Subcutaneous adipose tissue (tissue), 4 donors: Measurements from ENCODE around the gene SLC39A7. TPM values are rescaled to one million over a fixed set of nuclear protein-coding genes. Genes with fewer than 3 reads are reported as not detected.

Experiments used
- total RNA-seq, 4 donors: library from RNA; depleted of rRNA; stranded (reverse); fragments of >200 nt; gene quantifications; one replicate each; pipeline ENCODE4 v1.1.0, GENCODE V29; 2016
- TF ChIP-seq, protein P1 (sequence below): fragments of 450-650 bp; IDR thresholded peaks from one replicate; pipeline ENCODE4 v1.5.1; 2016; ENCODE audit warnings: low read depth, mild to moderate bottlenecking, control low read depth, antibody characterized with exemption, moderate library complexity

SLC39A7 gene
- total RNA-seq, 4 donors from 2014 or later, result 49.0 to 54.9 (median 52.5) TPM

DNA sequence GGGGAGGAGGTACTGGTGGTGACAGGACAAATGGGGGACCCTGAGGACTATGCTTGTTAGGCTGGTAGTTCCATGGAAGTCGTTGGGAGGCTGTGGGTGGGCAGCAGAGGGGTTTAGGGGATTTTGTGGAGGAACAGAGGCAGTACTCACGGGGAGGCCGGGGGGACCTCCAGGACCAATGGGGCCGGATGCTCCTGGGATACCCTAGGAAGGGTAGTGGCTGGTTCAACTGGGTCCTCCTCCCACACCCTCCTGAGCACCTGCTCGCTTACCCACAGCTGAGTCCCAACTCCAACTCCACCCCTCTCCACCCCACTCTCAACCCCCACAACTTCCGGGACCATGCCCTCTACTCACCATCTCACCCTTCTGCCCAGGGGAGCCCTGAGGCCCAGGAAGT is 34.3 kb upstream of the SLC39A7 start:
- TF ChIP-seq, protein P1, sequence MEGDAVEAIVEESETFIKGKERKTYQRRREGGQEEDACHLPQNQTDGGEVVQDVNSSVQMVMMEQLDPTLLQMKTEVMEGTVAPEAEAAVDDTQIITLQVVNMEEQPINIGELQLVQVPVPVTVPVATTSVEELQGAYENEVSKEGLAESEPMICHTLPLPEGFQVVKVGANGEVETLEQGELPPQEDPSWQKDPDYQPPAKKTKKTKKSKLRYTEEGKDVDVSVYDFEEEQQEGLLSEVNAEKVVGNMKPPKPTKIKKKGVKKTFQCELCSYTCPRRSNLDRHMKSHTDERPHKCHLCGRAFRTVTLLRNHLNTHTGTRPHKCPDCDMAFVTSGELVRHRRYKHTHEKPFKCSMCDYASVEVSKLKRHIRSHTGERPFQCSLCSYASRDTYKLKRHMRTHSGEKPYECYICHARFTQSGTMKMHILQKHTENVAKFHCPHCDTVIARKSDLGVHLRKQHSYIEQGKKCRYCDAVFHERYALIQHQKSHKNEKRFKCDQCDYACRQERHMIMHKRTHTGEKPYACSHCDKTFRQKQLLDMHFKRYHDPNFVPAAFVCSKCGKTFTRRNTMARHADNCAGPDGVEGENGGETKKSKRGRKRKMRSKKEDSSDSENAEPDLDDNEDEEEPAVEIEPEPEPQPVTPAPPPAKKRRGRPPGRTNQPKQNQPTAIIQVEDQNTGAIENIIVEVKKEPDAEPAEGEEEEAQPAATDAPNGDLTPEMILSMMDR, result no peak

DNA sequence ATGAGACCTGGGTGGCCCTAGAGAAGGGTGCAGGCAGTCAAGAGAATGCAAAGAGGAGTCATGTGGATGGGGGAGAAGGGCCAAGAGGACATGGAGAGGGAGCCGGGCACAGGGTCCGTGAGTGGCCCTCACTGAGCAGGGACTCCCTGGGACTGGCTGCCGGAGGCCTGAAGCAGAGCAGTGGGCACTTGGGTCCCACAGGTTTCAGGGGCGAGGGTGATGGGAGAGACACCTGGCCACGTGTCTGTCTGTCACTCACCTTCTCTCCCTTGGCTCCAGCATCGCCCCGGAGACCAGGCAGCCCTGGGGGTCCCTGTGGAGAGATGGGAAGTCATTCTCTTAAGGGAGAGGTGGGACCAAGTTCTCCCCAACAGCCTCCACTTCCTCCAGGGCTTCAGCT is 33.9 kb upstream of the SLC39A7 start:
- TF ChIP-seq, protein P1, result no peak

DNA sequence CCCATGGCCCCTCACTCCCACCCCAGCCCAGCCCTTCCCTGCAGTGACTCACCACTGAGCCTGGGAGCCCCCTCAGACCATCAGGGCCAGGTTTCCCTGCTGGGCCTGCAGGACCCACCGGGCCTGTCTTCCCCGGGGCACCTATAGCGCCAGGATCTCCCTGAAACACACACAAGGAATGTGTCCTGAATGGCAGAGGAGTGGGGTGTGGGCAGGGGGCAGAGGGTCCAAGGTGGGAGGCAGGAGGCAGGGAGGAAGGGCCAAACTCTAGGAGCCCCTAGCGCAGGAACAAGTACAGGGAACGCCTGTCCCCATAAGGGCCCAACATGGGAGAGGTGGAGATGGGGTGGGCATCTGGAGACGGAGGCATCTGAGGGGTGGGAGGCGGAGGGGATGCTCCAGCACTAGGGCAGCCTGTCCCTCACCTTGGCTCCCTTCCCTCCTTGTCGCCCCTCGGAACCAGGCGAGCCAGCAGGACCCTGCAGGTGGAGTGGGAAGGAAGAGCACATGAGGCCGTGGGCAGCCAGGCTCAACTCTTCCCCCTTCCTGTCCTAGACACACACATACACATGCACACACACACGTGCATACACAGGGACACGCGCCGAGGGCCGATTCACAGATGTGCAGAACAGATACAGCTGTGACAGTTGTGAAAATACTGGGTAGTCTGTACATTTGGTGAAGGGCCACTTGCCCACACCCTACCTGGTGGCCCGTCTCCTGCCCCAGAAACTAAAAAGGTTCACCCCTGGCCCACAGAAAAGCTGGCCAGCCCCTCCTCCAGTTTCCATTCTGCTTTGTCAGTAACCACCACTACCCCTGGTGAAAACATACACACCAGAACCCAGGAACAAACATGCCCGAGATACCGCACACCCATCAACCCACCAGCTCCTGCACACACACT is 33.0 kb upstream of the SLC39A7 start:
- TF ChIP-seq, protein P1, result no peak

DNA sequence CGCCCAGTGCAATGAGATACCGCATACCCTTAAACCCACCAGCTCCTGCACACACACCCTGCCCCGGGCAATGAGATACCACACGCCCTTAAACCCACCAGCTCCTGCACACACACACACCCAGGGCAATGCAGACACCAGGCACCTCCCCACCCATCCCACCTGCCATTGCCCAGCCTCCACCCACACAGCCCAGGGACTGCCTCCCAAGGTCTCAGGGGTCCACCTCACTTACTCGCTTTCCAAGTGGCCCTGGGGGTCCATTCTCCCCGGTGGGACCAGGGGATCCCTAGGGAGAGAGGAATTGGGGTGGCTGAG is 32.4 kb upstream of the SLC39A7 start:
- TF ChIP-seq, protein P1, result no peak

DNA sequence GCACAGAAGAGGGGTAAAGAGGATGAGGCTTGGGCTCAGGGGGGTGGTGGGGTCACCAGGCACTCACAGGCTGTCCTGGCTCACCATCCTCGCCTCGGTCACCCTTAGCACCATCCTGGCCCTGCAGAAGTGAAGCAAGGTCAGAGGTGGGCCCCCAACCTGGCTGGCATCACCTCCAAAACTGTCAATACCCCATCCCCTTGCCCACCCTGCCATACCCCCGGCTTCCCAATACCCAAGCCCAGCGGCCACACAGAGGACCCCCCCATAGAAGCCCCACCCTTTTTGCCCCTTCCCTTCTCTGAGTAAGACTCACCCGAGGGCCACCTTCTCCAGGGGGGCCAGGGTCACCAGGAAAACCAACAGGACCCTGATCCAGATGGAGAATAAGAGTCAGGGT is 32.0 kb upstream of the SLC39A7 start:
- TF ChIP-seq, protein P1, result no peak

DNA sequence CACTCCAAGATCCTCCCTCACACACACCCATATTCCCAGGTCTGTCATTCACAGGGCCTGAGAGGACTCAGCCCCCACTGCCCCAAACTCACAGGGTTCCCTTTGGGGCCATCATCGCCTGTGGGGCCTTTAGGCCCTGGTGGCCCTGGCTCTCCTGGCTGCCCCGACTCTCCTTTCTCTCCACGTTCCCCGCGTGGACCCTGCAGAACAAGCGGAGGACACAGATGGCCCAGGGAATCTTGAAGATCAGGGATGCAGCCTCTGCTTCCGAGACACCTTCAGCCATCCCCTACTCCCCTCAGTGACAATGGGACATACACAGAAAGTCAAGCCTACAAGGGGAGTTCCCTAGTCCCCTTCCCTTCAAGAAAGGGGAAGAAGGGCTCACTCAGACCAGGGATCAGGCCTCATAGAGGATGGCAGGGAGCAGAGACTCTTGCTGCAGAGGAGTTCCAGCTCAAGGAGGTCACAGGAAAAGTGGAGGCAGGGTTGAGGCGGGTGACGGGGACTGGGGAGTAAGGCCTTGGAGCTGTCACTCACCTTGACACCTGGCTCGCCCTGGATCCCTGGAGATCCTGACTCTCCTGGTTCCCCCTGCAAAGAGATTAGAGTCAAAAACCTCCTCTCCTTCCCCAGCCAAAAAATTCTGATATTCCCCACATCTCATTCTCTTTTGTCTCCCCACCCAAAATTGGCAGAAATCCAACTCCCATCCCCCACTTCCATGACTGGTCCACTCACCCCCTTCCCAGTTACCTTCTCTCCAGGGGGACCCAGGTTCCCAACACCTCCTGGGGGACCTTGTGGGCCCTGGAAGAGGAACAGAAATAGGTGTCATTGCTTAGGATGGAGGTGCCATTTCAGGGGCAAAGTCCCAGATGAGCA is 31.1 kb upstream of the SLC39A7 start:
- TF ChIP-seq, protein P1, result no peak
